ENCODE results near the gene NPHS1.
"Not testable (repeated sequence)": the region's sequence is repeated elsewhere in the genome, so short reads cannot be mapped to it uniquely, and the experiment has no call there.

Gene NPHS1

GRCh38 chr19:35872180-35872579, 19.9 kb upstream of the NPHS1 start:
- DNase-seq = no peak

- DNase-seq = no peak
These were observed 19.3 kb upstream of the NPHS1 start for GRCh38 chr19:35871611-35872010.

GRCh38 chr19:35870798-35871197, 18.5 kb upstream of the NPHS1 start:
- no peak for DNase-seq

GRCh38 chr19:35870124-35870736, 17.9 kb upstream of the NPHS1 start:
- not testable (repeated sequence) for DNase-seq

GRCh38 chr19:35869327-35870123, 17.2 kb upstream of the NPHS1 start:
- DNase-seq = peak; percentile 68

- no peak for DNase-seq
These were observed 16.6 kb upstream of the NPHS1 start for GRCh38 chr19:35868823-35869326.

- DNase-seq = peak; percentile 53
These were observed 16.0 kb upstream of the NPHS1 start, which contains the start of gene APLP1 for GRCh38 chr19:35868172-35868822. Gene APLP1, plus strand, starts transcription at chr19:35868574. Its CDS starts 63 bp downstream, at chr19:35868637.

- DNase-seq = no peak
These were observed 10.7 kb upstream of the NPHS1 start for GRCh38 chr19:35863018-35863417.

- DNase-seq = no peak
These were observed 10.2 kb upstream of the NPHS1 start for GRCh38 chr19:35862528-35862927.

GRCh38 chr19:35861640-35862160, 9.4 kb upstream of the NPHS1 start:
- DNase-seq = no peak

- no peak for DNase-seq
These were observed 8.7 kb upstream of the NPHS1 start for GRCh38 chr19:35860818-35861639.

GRCh38 chr19:35860436-35860817, 8.1 kb upstream of the NPHS1 start:
- no peak for DNase-seq

GRCh38 chr19:35859414-35859813, 7.1 kb upstream of the NPHS1 start:
- no peak for DNase-seq

- DNase-seq = no peak
These were observed 6.0 kb upstream of the NPHS1 start for GRCh38 chr19:35858311-35858710.

GRCh38 chr19:35856546-35857149, 4.3 kb upstream of the NPHS1 start, which contains the start of gene KIRREL2:
Gene KIRREL2, plus strand, starts transcription at chr19:35856911. Its CDS starts 209 bp downstream, at chr19:35857120.
- no peak for DNase-seq

- DNase-seq = no peak
These were observed 893 bp upstream of the NPHS1 start for GRCh38 chr19:35853038-35853756.

- no peak for DNase-seq
These were observed 883 bp downstream of the NPHS1 start for GRCh38 chr19:35851213-35852028.

- DNase-seq = no peak
These were observed 3.3 kb downstream of the NPHS1 start for GRCh38 chr19:35848919-35849505.

GRCh38 chr19:35848486-35848885, 3.8 kb downstream of the NPHS1 start:
- DNase-seq = no peak

- DNase-seq = no peak
These were observed 4.4 kb downstream of the NPHS1 start for GRCh38 chr19:35847911-35848310.

Data from T-helper 9 cell (primary cell).